Kidney (tissue), 14 donors: ENCODE data around the gene C1orf226. TPM values are rescaled to one million over a fixed set of nuclear protein-coding genes. Genes with fewer than 3 reads are reported as not detected.

ENCODE experiments used
- DNase-seq, 5 donors: peaks; one replicate each; pipeline ENCODE4 v3.0.0-alpha.2; 2013 to 2020
- FAIRE-seq: peaks from 2 replicates; lab custom pipeline; 2012; peaks lifted over from hg19 to GRCh38; lab: Jason Lieb, UNC
- H3K27ac ChIP-seq, 2 donors: one replicate each; pipeline ENCODE4 v1.7.0; 2013; ENCODE audit warnings: low read depth in 2 of 2, low read length in 2 of 2, inconsistent platforms in 1 of 2
- H3K27me3 ChIP-seq: one replicate; pipeline ENCODE4 v1.7.1; 2013; ENCODE audit warnings: low read length, inconsistent platforms; ENCODE audit not compliant: control insufficient read depth, insufficient read depth
- H3K36me3 ChIP-seq, 3 donors: one replicate each; pipeline versions ENCODE4 v1.7.0 to v1.7.1; 2013; ENCODE audit warnings: low read length in 3 of 3, control low read depth in 1 of 3, inconsistent platforms in 1 of 3; ENCODE audit not compliant: insufficient read depth in 3 of 3, control insufficient read depth in 2 of 3
- H3K4me1 ChIP-seq, 3 donors: one replicate each; pipeline versions ENCODE4 v1.7.0 to v1.7.1; 2013; ENCODE audit warnings: low read length in 3 of 3, inconsistent platforms in 1 of 3, low read depth in 1 of 3; ENCODE audit not compliant: control insufficient read depth in 2 of 3, insufficient read depth in 2 of 3
- H3K4me3 ChIP-seq, 3 donors: one replicate each; pipeline versions ENCODE4 v1.7.0 to v1.8.1; 2013; ENCODE audit warnings: low read length in 3 of 3, control low read depth in 1 of 3, inconsistent platforms in 1 of 3
- H3K9ac ChIP-seq, 3 donors: one replicate each; pipeline versions ENCODE4 v1.7.0 to v1.7.1; 2013; ENCODE audit warnings: low read length in 3 of 3, control low read depth in 1 of 3, inconsistent platforms in 1 of 3
- H3K9me3 ChIP-seq, 3 donors: one replicate each; pipeline versions ENCODE4 v1.7.0 to v1.7.1; 2013; ENCODE audit warnings: low read length in 3 of 3, control low read depth in 1 of 3, inconsistent platforms in 1 of 3; ENCODE audit not compliant: control insufficient read depth in 2 of 3, insufficient read depth in 1 of 3
- CTCF ChIP-seq: IDR thresholded peaks from 3 replicates; pipeline ENCODE4 v1.5.1; 2012; ENCODE audit warnings: mild to moderate bottlenecking, moderate library complexity, borderline replicate concordance; ENCODE audit not compliant: insufficient read depth; ENCODE audit errors: extremely low read depth
- intact Hi-C: fragments of 100-400 bp; cut with DNase I; formaldehyde crosslinking; loops from one replicate; pipeline ENCODE4 v1.11.1; 2022
- polyA plus RNA-seq: library from polyadenylated mRNA; stranded (reverse); fragments of 350-450 nt; fragmentation: Illumina TruSeq; extraction: RNeasy Lipid Tissue Mini Kit (QIAGEN cat#74804); gene quantifications from one replicate; pipeline ENCODE4 v1.2.3, GENCODE V29; 2014; ENCODE audit warnings: low read depth, low replicate concordance; ENCODE audit not compliant: insufficient read depth
- total RNA-seq: library from RNA; stranded (reverse); fragmentation: NEBNext Ultra II Directional; extraction: Animal tissue kit (Norgen Biotek cat#: 25700); gene quantifications from one replicate; pipeline ENCODE4 v1.2.1, GENCODE V29; 2021
- donor health status: control.
- donor health status: control.
- donor health status: control.
- donor health status: control.
- donor health status: control.
- donor health status: DM: yes; HTN: yes; CAD: no.
- donor health status: Normal renal cell carcinoma (clear cell type).

C1orf226 gene
- total and polyA plus RNA-seq, 2 donors from 2014 or later = 4.9 to 15.2 TPM

- Histone ChIP-seq H3K4me1 (no peaks in the 10 kb centered on the region), H3K9ac (no peak overlapping the region), H3K9me3 (no peaks in the 10 kb centered on the region), H3K27ac (no peak overlapping the region), H3K36me3 (no peaks in the 10 kb centered on the region), H3K4me3 (no peak overlapping the region), H3K27me3 (no peaks in the 10 kb centered on the region)
- FAIRE-seq = no peak
- no peak for DNase-seq
- intact Hi-C loops = no loop called here
- TF ChIP-seq CTCF = no peak
Measured at GRCh38 chr1:162397943-162398560, 16.5 kb downstream of the C1orf226 start.

- FAIRE-seq (no peak), DNase-seq (no peak)
- Histone ChIP-seq H3K9me3 (no peaks in the 10 kb centered on the region), H3K36me3 (no peaks in the 10 kb centered on the region), H3K27ac (no peak overlapping the region), H3K4me1 (no peaks in the 10 kb centered on the region), H3K9ac (no peak overlapping the region), H3K27me3 (no peaks in the 10 kb centered on the region), H3K4me3 (no peak overlapping the region)
- intact Hi-C loops = no loop called here
- no peak for TF ChIP-seq CTCF
Measured at GRCh38 chr1:162398999-162399580, 17.6 kb downstream of the C1orf226 start.

GRCh38 chr1:162400790-162401355 is 19.3 kb downstream of the C1orf226 start:
- H3K27ac ChIP-seq = no peak overlapping the region
- H3K4me3 ChIP-seq = no peak overlapping the region
- no peaks in the 10 kb centered on the region for H3K9me3 ChIP-seq
- H3K4me1 ChIP-seq = no peaks in the 10 kb centered on the region
- H3K36me3 ChIP-seq = no peaks in the 10 kb centered on the region
- H3K9ac ChIP-seq = no peak overlapping the region
- DNase-seq (no peak), FAIRE-seq (no peak)
- intact Hi-C loops = no loop called here
- TF ChIP-seq CTCF = no peak
- no peaks in the 10 kb centered on the region for H3K27me3 ChIP-seq
